Keratinocyte (primary cell): Measurements from ENCODE around the gene PIGH. TPM values are rescaled to one million over a fixed set of nuclear protein-coding genes. Genes with fewer than 3 reads are reported as not detected.
"Not testable (repeated sequence)": the region's sequence is repeated elsewhere in the genome, so short reads cannot be mapped to it uniquely, and the experiment has no call there.

Experiments used
- DNase-seq: peaks from one replicate; pipeline ENCODE4 v3.0.0-alpha.2; 2011; ENCODE audit warnings: low read depth, missing footprints, low spot score
- FAIRE-seq: peaks from 2 replicates; lab custom pipeline; 2011; peaks lifted over from hg19 to GRCh38; lab: Jason Lieb, UNC
- H2AFZ ChIP-seq: 2 replicates; pipeline ENCODE4 v1.6.0; 2012; ENCODE audit warnings: low read length, control low read depth, inconsistent platforms; ENCODE audit not compliant: control insufficient read depth
- H3K27ac ChIP-seq: 2 replicates; pipeline ENCODE4 v1.5.1; 2011; ENCODE audit warnings: low read length; ENCODE audit not compliant: control insufficient read depth, insufficient read depth
- H3K27me3 ChIP-seq: 3 replicates; pipeline ENCODE4 v1.6.0; 2011; ENCODE audit warnings: low read length; ENCODE audit not compliant: control insufficient read depth, insufficient read depth; ENCODE audit errors: extremely low read depth
- H3K36me3 ChIP-seq, 2 experiments: 2 replicates in 1 of 2; 3 replicates in 1 of 2; pipeline ENCODE4 v1.5.1; 2011; ENCODE audit warnings: low read length in 2 of 2, mild to moderate bottlenecking in 1 of 2; ENCODE audit not compliant: control insufficient read depth in 2 of 2, insufficient read depth in 2 of 2; ENCODE audit errors: extremely low read depth in 1 of 2
- H3K4me1 ChIP-seq: 3 replicates; pipeline ENCODE4 v1.5.1; 2011; ENCODE audit warnings: low read length; ENCODE audit not compliant: control insufficient read depth, insufficient read depth; ENCODE audit errors: extremely low read depth
- H3K4me2 ChIP-seq: 3 replicates; pipeline ENCODE4 v1.6.0; 2011; ENCODE audit warnings: low read depth, low read length; ENCODE audit not compliant: control insufficient read depth, insufficient read depth; ENCODE audit errors: extremely low read depth
- H3K4me3 ChIP-seq, 3 experiments: fragments of 200-600 bp in 1 of 3; sonication (generic) in 1 of 3; 2 replicates in 2 of 3; 3 replicates in 1 of 3; pipeline ENCODE4 v1.5.1; 2011 to 2016; ENCODE audit warnings: low read length in 3 of 3, mild to moderate bottlenecking in 3 of 3, control low read depth in 2 of 3, inconsistent platforms in 1 of 3, low read depth in 1 of 3, mixed read lengths in 1 of 3, mixed run types in 1 of 3, moderate library complexity in 1 of 3; ENCODE audit not compliant: control insufficient read depth in 2 of 3, insufficient read depth in 2 of 3; ENCODE audit errors: extremely low read depth in 1 of 3
- H3K79me2 ChIP-seq: 2 replicates; pipeline ENCODE4 v1.6.0; 2012; ENCODE audit warnings: low read length; ENCODE audit not compliant: control insufficient read depth, insufficient read depth
- H3K9ac ChIP-seq: 3 replicates; pipeline ENCODE4 v1.6.0; 2011; ENCODE audit warnings: low read length; ENCODE audit not compliant: control insufficient read depth, insufficient read depth; ENCODE audit errors: extremely low read depth
- H3K9me1 ChIP-seq: 3 replicates; pipeline ENCODE4 v1.6.0; 2011; ENCODE audit warnings: low read length; ENCODE audit not compliant: control insufficient read depth, insufficient read depth; ENCODE audit errors: extremely low read depth
- H3K9me3 ChIP-seq: 2 replicates; pipeline ENCODE4 v1.5.1; 2012; ENCODE audit warnings: low read depth, low read length; ENCODE audit not compliant: control insufficient read depth
- H4K20me1 ChIP-seq: 3 replicates; pipeline ENCODE4 v1.6.0; 2011; ENCODE audit warnings: low read length; ENCODE audit not compliant: control insufficient read depth, insufficient read depth; ENCODE audit errors: extremely low read depth
- CTCF ChIP-seq, 3 experiments: IDR thresholded peaks in 1 of 3; conservative IDR thresholded peaks in 1 of 3; optimal IDR thresholded peaks in 1 of 3; 2 replicates in 2 of 3; 3 replicates in 1 of 3; pipeline versions ENCODE3 to v1.5.1; 2011; ENCODE audit warnings: low read length in 3 of 3, mild to moderate bottlenecking in 3 of 3, moderate library complexity in 2 of 3, control low read depth in 1 of 3, inconsistent platforms in 1 of 3; ENCODE audit not compliant: insufficient read depth in 2 of 3; ENCODE audit errors: extremely low read depth in 1 of 3
- EZH2 ChIP-seq: IDR thresholded peaks from one replicate; pipeline ENCODE4 v1.6.1; 2012; ENCODE audit warnings: inconsistent platforms, mild to moderate bottlenecking, low read length, moderate library complexity
- dilution Hi-C: fragments of 300-500 bp; cut with MboI; formaldehyde crosslinking; loops from one replicate; pipeline ENCODE4 v1.7.0; 2020; ENCODE audit warnings: low sequenced_read_pairs; ENCODE audit not compliant: extremely low pct_ligation_motif_present
- polyA plus RNA-seq, 5 experiments: library from polyadenylated mRNA; depleted of rRNA in 3 of 5; stranded (reverse) in 3 of 5; stranded (forward) in 1 of 5; unstranded in 1 of 5; fragments of >200 nt; gene quantifications; 1 replicate in 1 of 5; 2 replicates in 3 of 5; 3 replicates in 1 of 5; pipeline versions ENCODE4 v1.2.1 to v1.2.3, GENCODE V29; 2011 to 2012; ENCODE audit warnings: missing spikeins in 2 of 5, low read depth in 1 of 5, low replicate concordance in 1 of 5

The PIGH gene
- polyA plus RNA-seq, 1 donor (not counting 4 experiments of a cell fraction or from before 2014, with no cell fraction given): 29.9 TPM

GRCh38 chr14:67544590-67544989, 55.5 kb downstream of the PIGH start:
- Histone ChIP-seq H3K79me2 (no peaks in the 10 kb centered on the region), H4K20me1 (no peaks in the 10 kb centered on the region), H3K9me3 (no peaks in the 10 kb centered on the region), H2AFZ (no peak overlapping the region), H3K4me3 (no peak overlapping the region), H3K36me3 (peaks cover 0 to 9% of the 10 kb centered on the region in 2 experiments), H3K9me1 (no peaks in the 10 kb centered on the region), H3K4me2 (no peak overlapping the region), H3K4me1 (no peaks in the 10 kb centered on the region), H3K27me3 (no peaks in the 10 kb centered on the region), H3K9ac (no peak overlapping the region), H3K27ac (no peak overlapping the region)
- DNase-seq: no peak
- dilution Hi-C loops: no loop called here
- TF ChIP-seq CTCF (optimal IDR thresholded peaks at IDR 0.05 in 1 of 3, IDR thresholded peaks at IDR 0.05 in 1 of 3, conservative IDR thresholded peaks at IDR 0.05 in 1 of 3; ENCODE audit: extremely low read depth in 1 of 3, insufficient read depth in 2 of 3, low read length in 3 of 3) (no peak), EZH2 (no peak)
- no peak for FAIRE-seq

GRCh38 chr14:67542620-67543019, 57.4 kb downstream of the PIGH start:
- H3K9me1 ChIP-seq, dilution Hi-C loops, H3K4me3 ChIP-seq, H3K9me3 ChIP-seq, H3K27me3 ChIP-seq, H4K20me1 ChIP-seq, H2AFZ ChIP-seq, H3K4me1 ChIP-seq, DNase-seq, FAIRE-seq, H3K27ac ChIP-seq, H3K9ac ChIP-seq, H3K36me3 ChIP-seq, H3K4me2 ChIP-seq, H3K79me2 ChIP-seq: not testable (repeated sequence)
